Measurements from ENCODE around the gene IGFBP2.

DNA sequence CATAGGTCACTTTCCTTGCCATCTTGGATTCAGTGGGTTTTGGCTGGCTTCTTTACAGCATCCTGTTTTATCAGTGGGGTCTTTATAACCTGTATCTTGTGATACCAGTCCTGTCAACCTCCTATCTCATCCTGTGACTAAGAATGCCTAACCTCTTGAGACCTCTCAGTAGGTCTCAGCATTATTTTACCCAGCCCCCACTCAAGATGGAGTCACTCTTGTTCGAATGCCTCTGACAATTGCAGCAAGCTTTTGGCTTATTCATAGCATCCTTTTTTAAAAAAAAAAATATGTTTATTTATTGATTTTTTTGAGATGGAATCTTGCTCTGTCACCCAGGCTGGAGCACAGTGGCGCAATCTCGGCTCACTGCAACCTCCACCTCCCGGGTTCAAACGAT is 24.7 kb upstream of the IGFBP2 start:
- TF ChIP-seq, protein P1, sequence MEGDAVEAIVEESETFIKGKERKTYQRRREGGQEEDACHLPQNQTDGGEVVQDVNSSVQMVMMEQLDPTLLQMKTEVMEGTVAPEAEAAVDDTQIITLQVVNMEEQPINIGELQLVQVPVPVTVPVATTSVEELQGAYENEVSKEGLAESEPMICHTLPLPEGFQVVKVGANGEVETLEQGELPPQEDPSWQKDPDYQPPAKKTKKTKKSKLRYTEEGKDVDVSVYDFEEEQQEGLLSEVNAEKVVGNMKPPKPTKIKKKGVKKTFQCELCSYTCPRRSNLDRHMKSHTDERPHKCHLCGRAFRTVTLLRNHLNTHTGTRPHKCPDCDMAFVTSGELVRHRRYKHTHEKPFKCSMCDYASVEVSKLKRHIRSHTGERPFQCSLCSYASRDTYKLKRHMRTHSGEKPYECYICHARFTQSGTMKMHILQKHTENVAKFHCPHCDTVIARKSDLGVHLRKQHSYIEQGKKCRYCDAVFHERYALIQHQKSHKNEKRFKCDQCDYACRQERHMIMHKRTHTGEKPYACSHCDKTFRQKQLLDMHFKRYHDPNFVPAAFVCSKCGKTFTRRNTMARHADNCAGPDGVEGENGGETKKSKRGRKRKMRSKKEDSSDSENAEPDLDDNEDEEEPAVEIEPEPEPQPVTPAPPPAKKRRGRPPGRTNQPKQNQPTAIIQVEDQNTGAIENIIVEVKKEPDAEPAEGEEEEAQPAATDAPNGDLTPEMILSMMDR (IDR thresholded peaks at IDR 0.05), result no peak
- TF ChIP-seq POLR2A (IDR thresholded peaks at IDR 0.05), result no peak

All from adrenal gland (tissue), 5 donors.